Fibroblast of pulmonary artery (primary cell): ENCODE measurements around the gene TRIM44.
"Not testable (repeated sequence)": the region's sequence is repeated elsewhere in the genome, so short reads cannot be mapped to it uniquely, and the experiment has no call there.

ENCODE experiments used
- DNase-seq: peaks from one replicate; pipeline ENCODE4 v3.0.0-alpha.2; 2010; ENCODE audit warnings: low read depth
- H3K4me3 ChIP-seq: replicated peaks from 2 replicates; pipeline ENCODE4 v1.5.1; 2011; ENCODE audit warnings: low read depth, mild to moderate bottlenecking, control low read depth, low read length, moderate library complexity
- CTCF ChIP-seq: IDR thresholded peaks from 2 replicates; pipeline ENCODE4 v1.5.1; 2011; ENCODE audit warnings: mild to moderate bottlenecking, control low read depth, low read length, inconsistent platforms; ENCODE audit errors: missing control alignments

Gene TRIM44

GRCh38 chr11:35748644-35749043, 86.1 kb downstream of the TRIM44 start:
- DNase-seq: no peak
- TF ChIP-seq CTCF: no peak
- H3K4me3 ChIP-seq: no peak overlapping the region

- TF ChIP-seq CTCF: no peak
- no peak for DNase-seq
- no peak overlapping the region for H3K4me3 ChIP-seq
These were observed 87.7 kb downstream of the TRIM44 start for GRCh38 chr11:35750315-35750714.

- no peak overlapping the region for H3K4me3 ChIP-seq
- no peak for TF ChIP-seq CTCF
- DNase-seq: no peak
These were observed 88.5 kb downstream of the TRIM44 start for GRCh38 chr11:35750981-35751663.

GRCh38 chr11:35751664-35752061, 89.1 kb downstream of the TRIM44 start:
- DNase-seq: no peak
- no peak overlapping the region for H3K4me3 ChIP-seq

GRCh38 chr11:35752115-35752514, 89.5 kb downstream of the TRIM44 start:
- no peak for TF ChIP-seq CTCF
- H3K4me3 ChIP-seq: no peak overlapping the region
- peak; percentile 24 for DNase-seq

More at GRCh38 chr11:35751664-35752061, 89.1 kb downstream of the TRIM44 start:
- TF ChIP-seq CTCF: no peak

GRCh38 chr11:35753573-35753972, 91.0 kb downstream of the TRIM44 start:
- H3K4me3 ChIP-seq, DNase-seq: not testable (repeated sequence)

DNA sequence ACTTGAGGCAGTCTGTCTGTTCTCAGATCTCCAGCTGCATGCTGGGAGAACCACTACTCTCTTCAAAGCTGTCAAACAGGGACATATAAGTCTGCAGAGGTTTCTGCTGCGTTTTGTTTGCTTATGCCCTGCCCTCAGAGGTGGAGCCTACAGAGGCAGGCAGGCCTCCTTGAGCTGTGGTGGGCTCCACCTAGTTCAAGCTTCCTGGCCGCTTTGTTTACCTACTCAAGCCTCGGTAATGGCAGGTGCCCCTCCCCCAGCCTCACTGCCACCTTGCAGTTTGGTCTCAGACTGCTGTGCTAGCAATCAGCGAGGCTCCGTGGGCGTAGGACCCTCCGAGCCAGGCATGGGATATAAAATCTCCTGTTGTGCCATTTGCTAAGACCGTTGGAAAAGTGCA, 97.4 kb downstream of the TRIM44 start:
- DNase-seq, H3K4me3 ChIP-seq: not testable (repeated sequence)

GRCh38 chr11:35761899-35762298, 99.3 kb downstream of the TRIM44 start:
- no peak for TF ChIP-seq CTCF

More at GRCh38 chr11:35761899-35762298, 99.3 kb downstream of the TRIM44 start:
- no peak for DNase-seq
- no peak overlapping the region for H3K4me3 ChIP-seq
